Measurements from ENCODE around the gene ACOT13.

GRCh38 chr6:24702720-24703282 is 35.9 kb downstream of the ACOT13 start:
- TF ChIP-seq POLR2AphosphoS5 (IDR thresholded peaks at IDR 0.05) (no peak), CTCF (IDR thresholded peaks at IDR 0.05) (no peak), POLR2A (IDR thresholded peaks at IDR 0.05) (no peak)
